NOMO-1 treated with dmso at 0.1 percent for 144 hours (cell line): ENCODE measurements around the gene GINM1.

ENCODE experiments used
- DNase-seq: peaks from one replicate; lab custom pipeline; 2025; ENCODE audit not compliant: unreplicated experiment; lab: John Stamatoyannopoulos, UW

The GINM1 gene

DNA sequence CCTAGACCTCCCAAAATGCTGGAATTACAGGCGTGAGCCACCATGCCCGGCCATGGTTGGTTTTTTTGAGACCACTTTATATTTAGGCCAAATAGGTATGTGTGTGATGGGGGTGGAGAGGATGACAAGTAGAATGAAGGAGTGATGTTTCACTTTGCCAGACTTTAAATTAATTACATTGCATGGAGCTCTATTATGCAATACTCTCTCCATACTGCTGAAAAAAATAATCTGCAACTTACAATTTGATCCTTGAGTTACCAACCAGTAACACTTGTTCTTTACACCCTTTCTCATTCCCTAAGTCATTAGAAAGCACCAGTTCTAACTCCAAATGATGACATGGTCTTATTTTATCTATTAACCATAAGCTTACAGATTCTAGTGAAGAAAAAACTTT lies 26.8 kb downstream of the GINM1 start:
- no peak for DNase-seq

DNA sequence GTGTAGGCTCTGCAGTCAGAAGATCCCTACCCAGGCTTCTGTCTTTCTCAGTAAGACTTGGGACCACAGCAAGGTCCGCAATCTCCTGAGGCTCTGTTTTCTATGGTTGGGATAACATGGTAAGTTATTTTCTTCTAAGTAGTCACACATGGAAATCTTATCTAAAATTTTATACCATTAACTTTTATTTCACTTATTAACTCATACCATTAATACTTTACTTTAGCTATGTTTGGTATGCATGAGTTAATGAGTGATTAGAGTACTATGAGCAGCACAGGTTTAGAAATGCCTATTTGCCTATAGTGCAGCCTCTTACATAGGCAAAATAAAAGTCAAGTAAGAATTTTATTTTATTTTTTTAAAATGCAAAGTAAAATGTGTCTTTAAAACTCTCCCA lies 27.2 kb downstream of the GINM1 start:
- DNase-seq = no peak

DNA sequence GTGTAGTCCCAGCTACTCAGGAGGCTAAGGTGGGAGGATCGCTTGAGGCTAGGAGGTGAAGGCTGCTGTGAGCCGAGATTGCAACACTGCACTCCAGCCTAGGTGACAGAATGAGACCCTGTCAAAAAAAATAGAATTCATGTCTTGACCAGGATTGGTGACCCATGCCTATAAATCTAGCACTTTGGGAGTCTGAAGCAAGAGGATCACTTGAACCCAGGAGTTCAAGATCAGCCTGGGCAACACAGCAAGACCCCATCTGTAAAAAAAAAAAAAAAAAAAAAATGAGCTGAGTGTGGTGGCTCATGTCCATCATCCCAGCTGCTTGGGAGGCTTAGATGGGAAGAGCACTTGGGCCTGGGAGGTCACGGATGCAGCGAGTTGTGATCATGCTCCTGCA lies 34.3 kb downstream of the GINM1 start:
- no peak for DNase-seq

DNA sequence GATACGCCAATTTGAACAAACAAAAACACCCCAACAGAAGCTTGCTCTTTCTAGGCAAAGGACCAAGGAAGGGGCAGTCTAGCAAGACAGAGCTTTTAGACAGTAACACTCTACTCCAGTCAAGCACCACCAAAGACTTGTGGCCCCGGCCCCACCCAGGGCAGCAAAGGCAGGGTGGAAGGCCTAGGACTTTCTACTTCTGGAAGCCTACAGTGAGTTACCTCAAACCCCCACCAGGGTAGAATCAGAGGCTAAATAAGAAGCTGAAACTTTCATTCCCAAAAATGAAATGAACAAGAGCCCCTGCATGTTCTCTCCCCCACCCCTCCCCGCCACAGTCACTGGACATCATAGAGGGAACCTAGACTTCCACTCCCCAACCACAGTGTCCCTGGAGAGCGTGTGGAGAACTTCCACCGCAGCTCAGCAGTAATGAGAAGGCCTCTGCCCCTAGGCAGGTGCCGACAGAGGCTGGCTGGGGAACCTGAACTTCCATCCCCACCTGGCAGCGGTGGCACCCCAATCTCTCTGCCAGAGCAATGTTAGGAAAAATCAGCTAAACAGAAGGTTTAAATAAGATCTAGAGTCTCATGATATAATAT lies 42.3 kb downstream of the GINM1 start:
- no peak for DNase-seq

DNA sequence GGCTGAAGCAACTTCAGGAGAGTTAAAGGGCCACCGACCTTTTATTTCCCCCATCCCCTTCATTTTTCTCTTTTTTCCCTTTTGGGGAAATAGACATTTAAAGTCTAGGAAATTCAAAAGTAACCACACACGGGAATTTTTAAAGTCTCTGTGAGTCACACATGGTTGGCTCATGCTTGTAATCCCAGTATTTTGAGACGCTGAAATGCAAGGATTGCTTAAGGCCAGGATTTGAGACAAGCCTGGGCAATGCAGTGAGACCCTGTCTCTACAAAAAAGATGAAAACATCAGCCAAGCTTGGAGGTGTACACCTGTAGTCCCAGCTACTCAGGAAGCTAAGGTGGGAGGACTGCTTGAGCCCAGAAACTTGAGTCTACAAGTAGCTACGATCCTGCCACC lies 48.2 kb downstream of the GINM1 start:
- no peak for DNase-seq

DNA sequence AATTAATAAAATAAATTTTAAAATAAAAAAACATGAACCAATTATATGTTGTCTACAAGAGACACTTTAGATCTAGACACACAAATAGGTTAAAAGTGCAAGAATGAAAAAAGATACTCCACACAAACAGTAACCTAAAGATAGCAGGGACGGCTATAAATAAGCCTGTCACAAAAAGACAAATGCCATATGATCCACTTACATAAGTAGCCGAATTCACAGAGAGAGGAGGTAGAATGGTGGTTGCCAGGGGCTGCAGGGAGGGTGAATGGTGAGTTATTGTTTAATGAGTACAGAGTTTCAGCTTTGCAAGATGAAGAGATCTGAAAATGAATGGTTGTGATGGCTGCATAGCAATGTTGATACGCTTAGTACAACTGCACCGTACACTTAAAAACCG lies 49.6 kb downstream of the GINM1 start:
- DNase-seq = no peak

DNA sequence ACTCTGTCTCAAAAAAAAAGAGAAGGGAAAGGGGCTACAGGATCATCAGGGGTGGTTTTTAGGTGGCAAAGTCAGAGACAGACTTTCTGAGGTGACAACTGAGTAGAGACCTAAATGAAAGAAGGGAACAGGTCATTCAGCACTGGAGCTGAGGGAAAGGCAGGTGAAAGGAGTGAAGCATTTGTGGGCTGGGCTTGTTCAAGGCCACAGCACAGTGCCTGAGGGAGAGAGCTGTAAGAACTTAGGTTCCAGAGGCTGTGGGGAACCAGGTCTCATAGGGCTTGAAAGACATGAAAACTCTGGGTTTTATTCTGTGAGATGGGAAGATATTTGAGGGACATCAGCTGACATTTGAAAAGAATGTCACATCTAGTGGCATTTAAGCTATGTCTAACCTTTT lies 61.5 kb downstream of the GINM1 start:
- DNase-seq = no peak

DNA sequence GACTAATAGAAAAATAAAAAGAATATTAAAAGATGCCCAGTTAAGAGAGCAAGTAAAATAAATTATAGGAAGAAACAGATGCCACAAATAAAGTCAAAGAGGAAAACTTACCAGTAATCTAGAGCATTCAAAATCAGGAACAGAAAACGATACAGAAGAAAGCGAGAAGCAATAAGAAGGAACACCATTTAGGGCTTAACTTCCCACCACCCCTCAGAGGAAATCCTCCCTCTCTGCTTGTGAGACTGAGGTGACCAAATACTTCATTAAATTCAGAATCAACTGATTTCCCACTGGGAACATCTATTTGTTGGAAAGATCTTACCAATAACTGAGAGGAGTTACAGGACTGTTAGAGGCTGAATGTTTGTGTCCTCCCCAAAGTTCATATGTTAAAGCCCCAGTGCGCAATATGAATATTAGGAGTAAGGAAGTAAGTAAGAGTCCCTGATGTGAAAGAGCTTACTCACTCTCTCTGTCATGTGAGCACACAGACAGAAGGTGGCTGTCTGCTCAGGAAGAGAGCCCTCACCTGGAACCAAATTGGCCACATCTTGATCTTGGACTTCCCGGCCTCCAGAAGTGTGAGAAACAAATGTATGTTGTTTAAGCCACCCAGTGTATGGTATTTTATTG lies 62.8 kb downstream of the GINM1 start:
- no peak for DNase-seq

DNA sequence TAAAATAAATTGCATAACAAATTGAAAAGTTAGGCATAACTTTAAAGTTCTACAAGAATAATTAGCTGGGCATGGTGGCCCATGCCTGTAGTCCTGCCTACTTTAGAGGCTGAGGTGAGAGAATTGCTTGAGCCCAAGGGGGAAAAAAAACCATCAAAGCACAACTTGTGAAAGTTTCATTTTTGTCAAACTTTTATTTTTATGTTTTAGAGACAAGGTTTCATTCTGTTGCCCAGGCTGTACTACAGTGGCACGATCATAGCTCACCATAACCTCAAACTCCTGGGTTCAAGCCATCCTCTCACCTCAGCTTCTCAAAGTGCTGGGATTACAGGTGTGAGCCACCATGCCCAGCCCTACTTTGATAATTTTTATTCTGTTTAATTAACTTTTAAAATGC lies 68.1 kb downstream of the GINM1 start:
- no peak for DNase-seq

DNA sequence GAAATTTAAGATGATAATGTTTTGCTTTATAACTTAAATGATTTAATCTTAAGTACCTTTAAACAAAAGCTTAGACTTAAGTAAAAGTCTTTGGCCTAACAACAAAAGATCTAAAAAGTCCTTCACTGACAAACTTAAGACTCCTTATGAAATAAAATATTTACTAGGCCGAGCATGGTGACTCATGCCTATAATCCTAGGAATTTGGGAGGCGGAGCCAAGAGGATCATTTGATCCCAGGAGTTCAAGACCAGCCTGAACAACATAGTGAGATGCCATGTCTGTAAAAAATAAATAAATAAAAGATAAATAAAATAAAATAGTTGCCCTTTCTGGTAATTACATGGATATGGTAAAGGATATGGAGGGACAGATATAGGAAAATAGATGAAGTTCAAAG lies 69.9 kb downstream of the GINM1 start:
- no peak for DNase-seq
